ENCODE data around the gene HMGA1.
A peak's percentile ranks its signal among the peaks of the same experiment; 100 is the strongest.

HMGA1 gene

DNA sequence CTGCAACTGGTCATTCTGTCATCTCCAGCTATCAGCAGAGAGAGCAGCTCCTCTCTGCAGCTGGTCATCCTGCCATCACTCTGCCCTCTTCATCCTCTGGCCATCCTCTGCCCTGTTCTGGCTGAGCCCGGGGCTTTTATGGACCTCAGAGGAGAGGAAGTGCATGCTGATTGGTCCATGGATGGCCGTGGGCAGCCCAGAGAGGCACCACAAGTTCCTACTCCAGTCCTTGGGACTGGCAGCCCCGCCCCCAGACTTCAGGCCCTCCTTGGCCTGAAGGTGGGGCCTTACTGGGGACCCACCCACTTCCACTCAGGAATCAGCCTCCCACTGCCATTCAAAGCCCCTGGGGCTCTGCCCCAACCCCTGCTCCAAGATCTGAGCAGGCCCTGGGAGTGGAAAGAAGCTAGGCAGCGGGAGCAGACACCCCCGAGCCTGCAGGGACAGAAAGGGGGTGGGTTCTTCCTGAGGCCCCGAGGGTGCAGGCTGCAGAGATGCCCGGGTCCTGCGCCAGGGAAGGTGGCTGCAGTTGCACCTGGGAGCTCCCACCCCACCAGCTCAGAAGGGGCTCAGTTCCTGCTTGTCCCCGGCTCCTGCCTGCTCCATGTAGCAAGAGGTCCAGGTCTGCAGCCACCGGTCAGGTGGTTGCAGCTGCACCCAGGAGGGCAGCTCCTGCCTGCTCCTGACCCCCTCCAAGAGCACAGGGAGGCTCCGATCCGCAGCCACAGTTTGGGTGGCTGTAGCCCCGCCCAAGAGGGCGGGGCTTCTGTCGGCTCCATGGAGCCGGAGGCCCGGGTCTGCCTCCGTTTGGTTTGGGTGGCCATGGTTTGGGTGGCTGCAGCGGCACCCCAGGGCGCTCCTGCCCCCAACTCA lies 34.1 kb upstream of the HMGA1 start:
- Histone ChIP-seq H3K27me3 (ENCODE audit: low read depth, low read length) (no peaks in the 10 kb centered on the region), H3K4me1 (ENCODE audit: control insufficient read depth in 1 of 2, insufficient read depth in 2 of 2, low read length in 2 of 2) (no peaks in the 10 kb centered on the region), H3K9me3 (ENCODE audit: control insufficient read depth in 1 of 2, low read length in 2 of 2) (no peaks in the 10 kb centered on the region), H3K27ac (ENCODE audit: low read length) (no peak overlapping the region), H3K4me3 (ENCODE audit: low read depth in 1 of 2, low read length in 2 of 2) (no peak overlapping the region), H3K36me3 (ENCODE audit: control insufficient read depth in 1 of 2, insufficient read depth in 2 of 2, low read length in 2 of 2) (no peaks in the 10 kb centered on the region)

DNA sequence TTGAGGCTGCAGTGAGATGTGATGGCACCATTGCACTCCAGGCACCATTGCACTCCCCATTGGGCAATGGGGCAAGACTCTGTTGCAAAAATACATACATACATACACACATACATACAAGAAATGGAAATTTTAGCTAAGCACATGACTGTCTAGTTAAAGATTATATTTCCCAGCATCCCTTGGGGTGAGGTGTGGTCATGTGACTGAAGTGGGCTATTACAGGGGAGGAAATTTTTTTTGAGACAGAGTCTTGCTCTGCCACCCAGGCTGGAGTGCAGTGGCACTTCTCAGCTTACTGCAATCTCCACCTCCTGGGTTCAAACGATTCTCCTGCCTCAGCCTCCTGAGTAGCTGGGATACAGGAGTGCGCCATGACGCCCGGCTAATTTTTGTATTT lies 32.0 kb upstream of the HMGA1 start:
- Histone ChIP-seq H3K4me3 (ENCODE audit: low read depth in 1 of 2, low read length in 2 of 2) (no peak overlapping the region), H3K4me1 (ENCODE audit: control insufficient read depth in 1 of 2, insufficient read depth in 2 of 2, low read length in 2 of 2) (no peaks in the 10 kb centered on the region), H3K27me3 (ENCODE audit: low read depth, low read length) (no peaks in the 10 kb centered on the region), H3K27ac (ENCODE audit: low read length) (no peak overlapping the region), H3K36me3 (ENCODE audit: control insufficient read depth in 1 of 2, insufficient read depth in 2 of 2, low read length in 2 of 2) (no peaks in the 10 kb centered on the region), H3K9me3 (ENCODE audit: control insufficient read depth in 1 of 2, low read length in 2 of 2) (no peaks in the 10 kb centered on the region)

DNA sequence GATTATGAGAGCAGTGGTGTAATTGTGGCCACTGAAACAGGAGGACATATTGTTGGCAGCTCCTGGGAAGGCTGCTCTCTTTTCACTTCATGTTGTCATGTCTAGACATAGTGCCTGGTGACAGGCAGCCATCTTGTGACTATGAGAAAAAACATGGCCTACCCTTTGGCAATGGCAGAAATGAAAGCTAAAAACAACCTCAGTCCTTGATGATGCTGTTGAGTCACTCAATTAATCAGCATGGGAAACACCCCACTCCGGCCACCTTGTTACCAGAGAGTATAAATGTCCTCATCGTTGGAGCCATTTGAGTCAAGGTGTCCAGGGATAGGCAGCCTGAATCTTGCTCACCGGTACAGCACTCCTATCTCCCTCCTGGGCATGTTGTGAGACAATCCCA lies 31.2 kb upstream of the HMGA1 start:
- Histone ChIP-seq H3K27ac (ENCODE audit: low read length) (no peak overlapping the region), H3K4me3 (ENCODE audit: low read depth in 1 of 2, low read length in 2 of 2) (no peak overlapping the region)

DNA sequence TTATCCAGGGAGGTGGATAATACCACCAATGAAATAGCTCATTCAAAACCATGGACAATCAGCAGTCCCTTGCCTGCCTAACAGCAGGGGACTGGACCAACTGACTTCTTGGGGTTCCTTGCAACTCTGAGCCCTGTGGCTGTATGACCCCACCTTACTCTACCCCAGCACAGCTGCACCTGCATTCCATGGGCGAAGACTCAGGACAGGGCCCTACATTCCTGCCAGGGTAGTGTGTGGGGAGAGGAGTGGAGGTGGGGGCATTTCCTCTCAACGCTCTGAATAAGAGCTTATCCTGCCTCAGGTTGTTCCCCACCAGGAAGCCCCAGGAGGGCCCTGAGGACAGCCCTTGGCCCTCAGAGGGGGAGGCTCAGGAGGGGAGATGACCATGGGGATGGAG lies 30.8 kb upstream of the HMGA1 start:
- Histone ChIP-seq H3K9me3 (ENCODE audit: control insufficient read depth in 1 of 2, low read length in 2 of 2) (no peaks in the 10 kb centered on the region), H3K36me3 (ENCODE audit: control insufficient read depth in 1 of 2, insufficient read depth in 2 of 2, low read length in 2 of 2) (no peaks in the 10 kb centered on the region), H3K27ac (ENCODE audit: low read length) (no peak overlapping the region), H3K4me1 (ENCODE audit: control insufficient read depth in 1 of 2, insufficient read depth in 2 of 2, low read length in 2 of 2) (no peaks in the 10 kb centered on the region), H3K27me3 (ENCODE audit: low read depth, low read length) (no peaks in the 10 kb centered on the region), H3K4me3 (ENCODE audit: low read depth in 1 of 2, low read length in 2 of 2) (no peak overlapping the region)

More for the DNA sequence above, 31.2 kb upstream of the HMGA1 start:
- no peaks in the 10 kb centered on the region for H3K36me3 ChIP-seq (ENCODE audit: control insufficient read depth in 1 of 2, insufficient read depth in 2 of 2, low read length in 2 of 2)
- H3K27me3 ChIP-seq (ENCODE audit: low read depth, low read length) = no peaks in the 10 kb centered on the region
- no peaks in the 10 kb centered on the region for H3K4me1 ChIP-seq (ENCODE audit: control insufficient read depth in 1 of 2, insufficient read depth in 2 of 2, low read length in 2 of 2)
- no peaks in the 10 kb centered on the region for H3K9me3 ChIP-seq (ENCODE audit: control insufficient read depth in 1 of 2, low read length in 2 of 2)

DNA sequence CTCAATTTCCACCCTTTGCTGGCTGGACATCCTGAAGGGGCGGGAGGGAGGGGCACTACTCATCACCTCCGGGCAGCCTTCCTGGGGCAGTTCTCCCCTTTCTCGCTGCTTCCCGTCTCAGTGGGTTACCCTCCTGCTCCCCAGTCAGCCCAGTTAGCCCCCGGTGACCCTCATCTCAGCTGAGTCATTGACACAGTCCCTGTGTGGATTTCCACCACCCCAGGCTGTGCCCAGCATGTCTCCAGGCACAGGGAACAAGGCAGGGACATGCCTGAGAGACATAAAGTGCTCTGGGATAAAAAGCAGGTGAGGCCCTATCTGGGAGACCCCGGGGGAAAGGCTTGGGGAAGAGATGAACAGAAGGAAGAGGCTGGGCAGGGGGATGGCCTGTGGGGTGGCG lies 29.9 kb upstream of the HMGA1 start:
- Histone ChIP-seq H3K4me3 (ENCODE audit: low read depth in 1 of 2, low read length in 2 of 2) (no peak overlapping the region), H3K27ac (ENCODE audit: low read length) (no peak overlapping the region), H3K27me3 (ENCODE audit: low read depth, low read length) (no peaks in the 10 kb centered on the region), H3K36me3 (ENCODE audit: control insufficient read depth in 1 of 2, insufficient read depth in 2 of 2, low read length in 2 of 2) (no peaks in the 10 kb centered on the region), H3K4me1 (ENCODE audit: control insufficient read depth in 1 of 2, insufficient read depth in 2 of 2, low read length in 2 of 2) (no peaks in the 10 kb centered on the region), H3K9me3 (ENCODE audit: control insufficient read depth in 1 of 2, low read length in 2 of 2) (no peaks in the 10 kb centered on the region)

DNA sequence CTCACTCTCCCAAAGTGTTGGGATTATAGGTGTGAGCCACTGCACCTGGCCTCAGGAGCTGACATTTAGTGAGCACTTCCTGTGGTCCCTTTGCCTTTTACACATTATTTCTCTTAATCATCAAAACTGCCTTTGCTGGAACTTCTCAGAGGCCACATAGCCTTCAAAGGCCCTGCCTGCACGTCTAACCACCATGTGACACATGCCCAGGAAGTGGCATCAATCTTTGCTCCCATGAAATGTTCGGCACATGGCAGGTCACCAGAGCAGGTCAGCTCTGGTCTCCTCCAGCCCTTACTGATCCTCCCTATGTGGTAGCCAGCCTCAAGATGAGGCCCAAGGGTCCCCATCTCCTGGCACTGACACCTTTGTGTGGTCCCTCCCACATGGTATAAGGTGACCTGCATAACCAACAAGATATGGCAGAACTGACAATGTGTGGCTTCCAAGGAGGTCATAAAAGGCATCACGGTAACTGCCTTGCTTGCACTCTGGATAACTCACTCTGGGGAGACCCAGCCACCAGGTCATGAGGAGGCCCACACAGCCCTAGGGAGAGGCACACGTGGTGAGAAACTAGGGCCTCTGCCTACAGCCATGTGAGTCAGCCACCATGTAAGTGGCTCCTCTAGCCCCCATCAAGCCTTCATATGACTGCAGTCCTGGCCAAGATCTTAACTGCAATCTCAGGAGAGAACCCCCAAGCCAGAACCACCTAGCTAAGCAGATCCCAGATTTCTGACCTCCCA lies 28.8 kb upstream of the HMGA1 start:
- Histone ChIP-seq H3K4me1 (ENCODE audit: control insufficient read depth in 1 of 2, insufficient read depth in 2 of 2, low read length in 2 of 2) (no peaks in the 10 kb centered on the region), H3K9me3 (ENCODE audit: control insufficient read depth in 1 of 2, low read length in 2 of 2) (no peaks in the 10 kb centered on the region), H3K36me3 (ENCODE audit: control insufficient read depth in 1 of 2, insufficient read depth in 2 of 2, low read length in 2 of 2) (no peaks in the 10 kb centered on the region), H3K27ac (ENCODE audit: low read length) (no peak overlapping the region), H3K27me3 (ENCODE audit: low read depth, low read length) (no peaks in the 10 kb centered on the region), H3K4me3 (ENCODE audit: low read depth in 1 of 2, low read length in 2 of 2) (no peak overlapping the region)

DNA sequence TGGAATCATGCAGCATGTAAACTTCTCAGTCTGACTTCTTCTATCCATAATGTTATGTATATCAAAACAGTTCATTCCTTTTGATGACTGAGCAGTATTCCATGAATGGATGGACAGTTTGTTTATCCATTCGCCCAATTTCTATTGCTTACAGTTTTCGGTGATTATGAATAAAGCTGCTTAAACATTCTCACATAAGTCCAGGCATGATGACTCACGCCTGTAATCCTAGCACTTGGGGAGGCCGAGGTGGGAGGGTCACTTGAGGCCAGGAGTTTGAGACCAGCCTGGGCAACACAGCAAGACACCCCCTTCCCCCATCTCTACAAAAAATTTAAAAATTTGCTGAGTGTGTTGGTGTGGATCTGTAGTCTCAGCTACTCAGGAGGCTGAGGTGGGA lies 22.9 kb upstream of the HMGA1 start:
- Histone ChIP-seq H3K9me3 (ENCODE audit: control insufficient read depth in 1 of 2, low read length in 2 of 2) (no peaks in the 10 kb centered on the region), H3K36me3 (ENCODE audit: control insufficient read depth in 1 of 2, insufficient read depth in 2 of 2, low read length in 2 of 2) (no peaks in the 10 kb centered on the region), H3K27me3 (ENCODE audit: low read depth, low read length) (no peaks in the 10 kb centered on the region), H3K4me3 (ENCODE audit: low read depth in 1 of 2, low read length in 2 of 2) (no peak overlapping the region), H3K27ac (ENCODE audit: low read length) (no peak overlapping the region), H3K4me1 (ENCODE audit: control insufficient read depth in 1 of 2, insufficient read depth in 2 of 2, low read length in 2 of 2) (no peaks in the 10 kb centered on the region)

DNA sequence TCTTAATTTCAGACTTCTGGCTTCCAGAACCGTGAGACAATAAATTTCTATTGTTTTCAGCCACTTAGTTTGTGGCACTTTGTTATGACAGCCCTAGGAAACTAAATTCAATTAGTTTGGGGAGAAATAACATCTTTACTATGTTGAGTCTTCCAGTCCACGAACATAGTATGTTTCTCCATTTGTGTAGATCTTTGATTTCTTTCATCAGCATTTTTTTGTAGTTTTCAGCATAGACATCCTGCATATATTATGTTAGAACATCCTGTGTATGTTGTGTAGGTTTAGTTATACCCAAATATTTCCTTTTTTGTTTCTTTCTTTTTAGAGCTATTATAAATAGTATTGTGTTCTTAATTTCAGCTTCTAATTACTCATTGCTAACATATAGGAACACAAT lies 18.0 kb upstream of the HMGA1 start:
- Histone ChIP-seq H3K4me3 (ENCODE audit: low read depth in 1 of 2, low read length in 2 of 2) (no peak overlapping the region), H3K27ac (ENCODE audit: low read length) (no peak overlapping the region), H3K4me1 (ENCODE audit: control insufficient read depth in 1 of 2, insufficient read depth in 2 of 2, low read length in 2 of 2) (peaks cover 0 to 7% of the 10 kb centered on the region in 2 donors), H3K36me3 (ENCODE audit: control insufficient read depth in 1 of 2, insufficient read depth in 2 of 2, low read length in 2 of 2) (no peaks in the 10 kb centered on the region), H3K9me3 (ENCODE audit: control insufficient read depth in 1 of 2, low read length in 2 of 2) (no peaks in the 10 kb centered on the region), H3K27me3 (ENCODE audit: low read depth, low read length) (no peaks in the 10 kb centered on the region)

DNA sequence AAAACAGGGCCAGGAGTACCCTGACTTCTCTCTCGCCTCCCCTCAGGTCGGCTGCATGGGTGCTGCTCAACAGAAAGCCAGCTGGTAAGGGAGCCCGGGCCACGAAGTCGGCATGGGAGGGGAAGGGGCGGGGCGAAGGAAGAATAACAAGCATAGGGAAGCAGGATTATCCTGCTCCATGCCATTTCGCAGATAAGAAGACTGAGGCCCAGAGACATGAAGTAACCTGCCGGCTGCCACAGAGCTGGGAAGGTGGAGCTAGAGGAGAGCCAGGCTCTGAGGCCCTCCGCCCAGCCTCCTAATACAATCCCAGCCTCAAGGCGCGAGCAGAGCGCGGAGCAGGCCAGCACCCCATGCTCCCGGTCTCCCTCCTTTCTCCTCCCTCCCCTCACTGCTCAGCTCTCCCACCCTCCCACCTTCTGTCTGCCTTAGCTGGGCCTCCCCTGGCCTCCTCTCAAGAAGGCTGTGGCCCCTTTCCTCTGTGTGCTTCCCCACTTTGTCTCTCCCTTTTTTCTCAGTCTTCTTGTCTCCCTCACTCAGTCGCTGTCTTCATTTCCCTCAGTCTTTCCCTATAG lies 13.2 kb upstream of the HMGA1 start:
- Histone ChIP-seq H3K4me1 (ENCODE audit: control insufficient read depth in 1 of 2, insufficient read depth in 2 of 2, low read length in 2 of 2) (peaks cover 5 to 10% of the 10 kb centered on the region in 2 donors), H3K4me3 (ENCODE audit: low read depth in 1 of 2, low read length in 2 of 2) (peak overlapping the region; percentile 47 to 64), H3K27ac (ENCODE audit: low read length) (peak overlapping the region; percentile 57)

DNA sequence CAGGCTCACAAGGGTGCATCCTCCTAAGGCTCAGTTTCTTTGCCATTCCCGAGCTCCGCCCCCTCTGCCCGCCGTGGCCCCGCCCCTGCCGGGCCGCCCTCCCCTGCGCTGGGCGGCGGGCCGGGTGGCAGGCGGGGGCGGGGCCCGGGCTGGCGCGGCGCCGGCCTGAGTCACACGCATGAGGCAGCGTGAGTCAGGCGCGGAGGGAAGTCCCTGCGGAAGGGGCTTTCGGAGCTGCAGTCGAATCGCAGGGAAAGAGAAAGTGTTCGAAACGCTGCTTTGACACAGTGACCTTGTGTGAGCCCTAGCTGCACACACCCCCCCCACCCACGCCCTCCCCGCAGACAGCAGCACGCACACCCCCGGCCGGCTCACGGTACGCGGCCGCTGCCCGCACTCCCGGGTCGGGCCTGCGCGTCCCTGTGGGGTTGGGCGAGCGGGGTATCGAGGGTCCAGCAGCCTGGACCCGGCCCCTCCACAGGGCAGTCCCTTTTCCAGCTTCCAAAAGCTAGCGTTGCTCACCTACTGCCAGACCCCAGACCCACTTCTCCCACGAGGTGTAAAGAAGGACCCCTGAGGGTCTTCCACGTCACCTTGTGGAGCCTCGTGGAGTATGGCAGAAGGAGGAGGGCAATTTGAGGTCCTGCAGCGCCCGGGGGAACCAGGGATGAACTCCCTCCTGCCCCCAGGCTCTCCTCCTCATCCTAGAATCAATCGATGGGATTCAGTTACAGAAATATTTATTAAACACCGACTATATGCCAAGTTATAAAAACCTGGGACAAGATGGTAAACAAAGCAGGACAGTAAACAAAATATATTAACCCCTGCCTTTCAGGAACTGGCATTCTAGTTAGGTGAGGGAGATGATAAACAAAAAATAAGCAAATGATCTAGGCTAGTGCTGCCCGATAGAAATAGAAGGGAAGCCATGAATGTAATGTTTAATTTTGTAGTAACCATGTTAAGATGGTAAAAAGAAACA lies 12.4 kb upstream of the HMGA1 start:
- peak overlapping the region; percentile 61 to 64 for H3K4me3 ChIP-seq (ENCODE audit: low read depth in 1 of 2, low read length in 2 of 2)
- no peaks in the 10 kb centered on the region for H3K9me3 ChIP-seq (ENCODE audit: control insufficient read depth in 1 of 2, low read length in 2 of 2)
- no peaks in the 10 kb centered on the region for H3K27me3 ChIP-seq (ENCODE audit: low read depth, low read length)
- H3K4me1 ChIP-seq (ENCODE audit: control insufficient read depth in 1 of 2, insufficient read depth in 2 of 2, low read length in 2 of 2) = peaks cover 5 to 10% of the 10 kb centered on the region in 2 donors
- H3K27ac ChIP-seq (ENCODE audit: low read length) = peak overlapping the region; percentile 92
- H3K36me3 ChIP-seq (ENCODE audit: control insufficient read depth in 1 of 2, insufficient read depth in 2 of 2, low read length in 2 of 2) = no peaks in the 10 kb centered on the region

More for the DNA sequence above, 13.2 kb upstream of the HMGA1 start:
- Histone ChIP-seq H3K9me3 (ENCODE audit: control insufficient read depth in 1 of 2, low read length in 2 of 2) (no peaks in the 10 kb centered on the region), H3K36me3 (ENCODE audit: control insufficient read depth in 1 of 2, insufficient read depth in 2 of 2, low read length in 2 of 2) (no peaks in the 10 kb centered on the region), H3K27me3 (ENCODE audit: low read depth, low read length) (no peaks in the 10 kb centered on the region)
